WTC11 (cell line): Measurements from ENCODE around the gene MMRN1. TPM values are rescaled to one million over a fixed set of nuclear protein-coding genes. Genes with fewer than 3 reads are reported as not detected.

Experiments
- ATAC-seq: fragments of 200-7000 bp; cut with Tn5 transposase; 2 replicates; pipeline ENCODE4 v1.10.0; 2021; ENCODE audit warnings: mild to moderate bottlenecking, moderate library complexity
- CTCF ChIA-PET: fragments of 300-600 bp; sonication (Branson Sonifier 250); formaldehyde crosslinking; loops from one replicate; lab custom pipeline; 2021; ENCODE audit warnings: antibody characterized with exemption; lab: Charles Lee
- POLR2A ChIA-PET: fragments of 350-600 bp; sonication (Branson Sonifier 250); formaldehyde crosslinking; loops from one replicate; lab custom pipeline; 2021; ENCODE audit warnings: antibody characterized with exemption; lab: Charles Lee
- DNase-seq: peaks from one replicate; pipeline ENCODE4 v3.0.0; 2021; ENCODE audit warnings: low spot score
- H3K27ac Mint-ChIP-seq: 2 replicates; pipeline ENCODE4 v1.8.0; 2021; ENCODE audit warnings: mixed read lengths
- H3K27me3 Mint-ChIP-seq: 2 replicates; pipeline ENCODE4 v1.8.0; 2021; ENCODE audit warnings: low read depth, mild to moderate bottlenecking, moderate library complexity, mixed read lengths
- H3K36me3 Mint-ChIP-seq: 2 replicates; pipeline ENCODE4 v1.8.0; 2021; ENCODE audit warnings: mixed read lengths
- H3K4me1 Mint-ChIP-seq: 2 replicates; pipeline ENCODE4 v1.8.0; 2022; ENCODE audit warnings: mixed read lengths
- H3K4me3 Mint-ChIP-seq: 2 replicates; pipeline ENCODE4 v1.8.0; 2021; ENCODE audit warnings: mild to moderate bottlenecking, moderate library complexity, mixed read lengths
- H3K9me3 Mint-ChIP-seq: 2 replicates; pipeline ENCODE4 v1.8.0; 2021; ENCODE audit warnings: mixed read lengths
- CREB1 ChIP-seq: sonication (generic); formaldehyde crosslinking; IDR thresholded peaks from 2 replicates; pipeline ENCODE4 v1.8.0; 2023; ENCODE audit warnings: mild to moderate bottlenecking, missing genetic modification reagents
- ELF4 ChIP-seq: sonication (generic); formaldehyde crosslinking; IDR thresholded peaks from 2 replicates; pipeline ENCODE4 v1.8.1; 2022; ENCODE audit warnings: low read depth, mild to moderate bottlenecking, moderate library complexity, missing genetic modification reagents
- ESRRA ChIP-seq: sonication (generic); formaldehyde crosslinking; IDR thresholded peaks from 2 replicates; pipeline ENCODE4 v1.8.1; 2022; ENCODE audit warnings: mild to moderate bottlenecking, missing genetic modification reagents, borderline replicate concordance
- GRHL2 ChIP-seq: fragments of 250-450 bp; sonication (Bioruptor Pico); IDR thresholded peaks from 2 replicates; pipeline ENCODE4 v1.8.0; 2022; ENCODE audit warnings: mild to moderate bottlenecking, moderate library complexity; ENCODE audit not compliant: insufficient replicate concordance, severe bottlenecking
- JUN ChIP-seq: sonication (generic); formaldehyde crosslinking; IDR thresholded peaks from 2 replicates; pipeline ENCODE4 v1.8.0; 2023; ENCODE audit warnings: mild to moderate bottlenecking, missing genetic modification reagents
- KAT7 ChIP-seq: sonication (generic); formaldehyde crosslinking; IDR thresholded peaks from 2 replicates; pipeline ENCODE4 v1.8.1; 2023; ENCODE audit warnings: missing genetic modification reagents, mild to moderate bottlenecking, borderline replicate concordance
- MXD4 ChIP-seq: fragments of 250-450 bp; sonication (Bioruptor Pico); IDR thresholded peaks from 2 replicates; pipeline ENCODE4 v1.8.0; 2021; ENCODE audit warnings: mild to moderate bottlenecking, moderate library complexity, borderline replicate concordance
- NFATC4 ChIP-seq: fragments of 250-450 bp; sonication (Bioruptor Pico); IDR thresholded peaks from 2 replicates; pipeline ENCODE4 v1.9.0; 2021; ENCODE audit warnings: mild to moderate bottlenecking
- NFE2L1 ChIP-seq: sonication (generic); formaldehyde crosslinking; IDR thresholded peaks from 2 replicates; pipeline ENCODE4 v1.8.1; 2023; ENCODE audit warnings: missing genetic modification reagents
- PRRX2 ChIP-seq: fragments of 250-450 bp; sonication (Bioruptor Pico); IDR thresholded peaks from 2 replicates; pipeline ENCODE4 v1.8.0; 2021; ENCODE audit warnings: mild to moderate bottlenecking
- RELA ChIP-seq: sonication (generic); formaldehyde crosslinking; IDR thresholded peaks from 2 replicates; pipeline ENCODE4 v1.8.1; 2022; ENCODE audit warnings: missing genetic modification reagents, mild to moderate bottlenecking, borderline replicate concordance
- SOX15 ChIP-seq: fragments of 250-450 bp; sonication (Bioruptor Pico); IDR thresholded peaks from 2 replicates; pipeline ENCODE4 v1.9.0; 2021; ENCODE audit warnings: mild to moderate bottlenecking
- ZNF138 ChIP-seq: sonication (generic); formaldehyde crosslinking; conservative IDR thresholded peaks from 2 replicates; pipeline ENCODE4 v1.8.1; 2022; ENCODE audit warnings: mild to moderate bottlenecking, moderate library complexity, missing genetic modification reagents
- ZNF396 ChIP-seq: fragments of 250-450 bp; sonication (Bioruptor Pico); IDR thresholded peaks from 2 replicates; pipeline ENCODE4 v1.8.0; 2021; ENCODE audit warnings: mild to moderate bottlenecking, moderate library complexity, borderline replicate concordance
- total RNA-seq: library from RNA; stranded (reverse); gene quantifications from 3 replicates; pipeline ENCODE4 v1.2.3, GENCODE V29; 2021
- TF ChIP-seq, protein P1 (sequence below): sonication (generic); formaldehyde crosslinking; IDR thresholded peaks from 2 replicates; pipeline ENCODE4 v1.8.1; 2022; ENCODE audit warnings: mild to moderate bottlenecking, missing genetic modification reagents, moderate library complexity, borderline replicate concordance
- TF ChIP-seq, protein P2 (sequence below): sonication (generic); formaldehyde crosslinking; conservative IDR thresholded peaks from 2 replicates; pipeline ENCODE4 v1.8.1; 2022; ENCODE audit warnings: mild to moderate bottlenecking, missing genetic modification reagents
- TF ChIP-seq, protein P3 (sequence below): sonication (generic); formaldehyde crosslinking; IDR thresholded peaks from 2 replicates; pipeline ENCODE4 v1.8.1; 2023; ENCODE audit warnings: mild to moderate bottlenecking, missing genetic modification reagents
- TF ChIP-seq, protein P4 (sequence below): sonication (generic); formaldehyde crosslinking; conservative IDR thresholded peaks from 2 replicates; pipeline ENCODE4 v1.8.1; 2023; ENCODE audit warnings: mild to moderate bottlenecking, low read depth, missing genetic modification reagents, moderate library complexity
- TF ChIP-seq, protein P5 (sequence below): sonication (generic); formaldehyde crosslinking; IDR thresholded peaks from 2 replicates; pipeline ENCODE4 v1.8.1; 2022; ENCODE audit warnings: mild to moderate bottlenecking, moderate library complexity, missing genetic modification reagents
- TF ChIP-seq, protein P6 (sequence below): sonication (generic); formaldehyde crosslinking; IDR thresholded peaks from 2 replicates; pipeline ENCODE4 v1.8.0; 2022; ENCODE audit warnings: mild to moderate bottlenecking, missing genetic modification reagents
- TF ChIP-seq, protein P7 (sequence below): sonication (generic); formaldehyde crosslinking; IDR thresholded peaks from 2 replicates; pipeline ENCODE4 v1.8.1; 2022; ENCODE audit warnings: low read depth, missing genetic modification reagents, borderline replicate concordance

Gene MMRN1
- total RNA-seq, 1 experiment from 2014 or later, result not detected

DNA sequence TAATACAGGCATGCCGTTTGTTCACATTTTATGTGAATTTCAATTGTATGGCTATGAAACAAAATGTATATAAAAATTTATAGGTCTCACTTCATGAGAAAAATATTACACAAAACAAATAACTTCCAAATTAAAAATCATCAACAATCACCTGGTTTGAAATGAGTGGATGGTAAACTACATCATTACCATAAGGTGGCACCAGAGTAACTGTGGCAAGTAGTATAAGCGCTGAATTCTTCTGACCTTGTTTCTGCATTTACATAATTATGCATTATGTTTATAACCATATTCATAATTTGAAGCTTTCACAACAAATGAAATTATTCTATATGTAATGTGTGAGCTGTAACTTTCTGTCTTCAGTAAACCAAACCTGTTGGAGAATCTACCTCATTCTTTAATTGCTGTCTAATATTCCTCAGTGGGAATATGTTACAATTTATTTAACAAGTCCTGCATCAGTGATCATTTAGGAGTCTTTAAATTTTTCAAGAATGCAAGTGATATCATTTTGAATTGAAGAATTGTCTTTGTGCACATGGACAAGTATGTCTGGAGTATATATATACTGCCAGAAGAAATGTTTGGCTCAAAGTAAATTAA lies 55.2 kb downstream of the MMRN1 start:
- no peak overlapping the region for H3K27ac Mint-ChIP-seq
- no peak for ATAC-seq

DNA sequence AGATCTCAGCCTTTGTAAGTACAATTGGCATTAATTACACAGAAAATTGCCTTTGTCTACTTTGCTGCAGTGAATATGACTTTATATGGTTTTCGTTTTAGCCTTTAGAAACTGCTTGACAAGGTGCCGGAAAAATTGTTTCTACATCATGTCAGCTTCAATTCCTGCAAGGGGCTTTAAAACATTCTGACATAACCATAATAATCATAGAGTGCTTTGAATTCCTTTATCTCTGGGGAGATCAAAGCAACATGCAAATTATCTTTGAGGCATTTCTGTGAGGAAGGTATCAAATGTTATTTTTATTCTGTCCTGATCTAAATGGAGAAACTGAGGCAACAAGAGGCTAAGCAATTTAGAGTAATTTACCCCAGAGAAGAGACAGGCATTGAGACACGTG lies 57.8 kb downstream of the MMRN1 start:
- TF ChIP-seq, protein P1, sequence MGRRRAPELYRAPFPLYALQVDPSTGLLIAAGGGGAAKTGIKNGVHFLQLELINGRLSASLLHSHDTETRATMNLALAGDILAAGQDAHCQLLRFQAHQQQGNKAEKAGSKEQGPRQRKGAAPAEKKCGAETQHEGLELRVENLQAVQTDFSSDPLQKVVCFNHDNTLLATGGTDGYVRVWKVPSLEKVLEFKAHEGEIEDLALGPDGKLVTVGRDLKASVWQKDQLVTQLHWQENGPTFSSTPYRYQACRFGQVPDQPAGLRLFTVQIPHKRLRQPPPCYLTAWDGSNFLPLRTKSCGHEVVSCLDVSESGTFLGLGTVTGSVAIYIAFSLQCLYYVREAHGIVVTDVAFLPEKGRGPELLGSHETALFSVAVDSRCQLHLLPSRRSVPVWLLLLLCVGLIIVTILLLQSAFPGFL (CRISPR knock-in tag), result no peak
- TF ChIP-seq, protein P2, sequence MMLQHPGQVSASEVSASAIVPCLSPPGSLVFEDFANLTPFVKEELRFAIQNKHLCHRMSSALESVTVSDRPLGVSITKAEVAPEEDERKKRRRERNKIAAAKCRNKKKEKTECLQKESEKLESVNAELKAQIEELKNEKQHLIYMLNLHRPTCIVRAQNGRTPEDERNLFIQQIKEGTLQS (CRISPR knock-in tag), result no peak
- TF ChIP-seq, protein P3, sequence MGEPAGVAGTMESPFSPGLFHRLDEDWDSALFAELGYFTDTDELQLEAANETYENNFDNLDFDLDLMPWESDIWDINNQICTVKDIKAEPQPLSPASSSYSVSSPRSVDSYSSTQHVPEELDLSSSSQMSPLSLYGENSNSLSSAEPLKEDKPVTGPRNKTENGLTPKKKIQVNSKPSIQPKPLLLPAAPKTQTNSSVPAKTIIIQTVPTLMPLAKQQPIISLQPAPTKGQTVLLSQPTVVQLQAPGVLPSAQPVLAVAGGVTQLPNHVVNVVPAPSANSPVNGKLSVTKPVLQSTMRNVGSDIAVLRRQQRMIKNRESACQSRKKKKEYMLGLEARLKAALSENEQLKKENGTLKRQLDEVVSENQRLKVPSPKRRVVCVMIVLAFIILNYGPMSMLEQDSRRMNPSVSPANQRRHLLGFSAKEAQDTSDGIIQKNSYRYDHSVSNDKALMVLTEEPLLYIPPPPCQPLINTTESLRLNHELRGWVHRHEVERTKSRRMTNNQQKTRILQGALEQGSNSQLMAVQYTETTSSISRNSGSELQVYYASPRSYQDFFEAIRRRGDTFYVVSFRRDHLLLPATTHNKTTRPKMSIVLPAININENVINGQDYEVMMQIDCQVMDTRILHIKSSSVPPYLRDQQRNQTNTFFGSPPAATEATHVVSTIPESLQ, result no peak
- TF ChIP-seq NFATC4, result no peak
- TF ChIP-seq GRHL2 (CRISPR knock-in tag), result no peak
- no peak for TF ChIP-seq ZNF396 (CRISPR knock-in tag)
- TF ChIP-seq CREB1 (CRISPR knock-in tag), result no peak
- TF ChIP-seq PRRX2 (CRISPR knock-in tag), result no peak
- no peak for TF ChIP-seq JUN (CRISPR knock-in tag)
- TF ChIP-seq ELF4 (CRISPR knock-in tag), result no peak
- no peak for TF ChIP-seq NFE2L1 (CRISPR knock-in tag)
- TF ChIP-seq SOX15 (CRISPR knock-in tag), result no peak
- TF ChIP-seq MXD4, result no peak
- TF ChIP-seq, protein P4, sequence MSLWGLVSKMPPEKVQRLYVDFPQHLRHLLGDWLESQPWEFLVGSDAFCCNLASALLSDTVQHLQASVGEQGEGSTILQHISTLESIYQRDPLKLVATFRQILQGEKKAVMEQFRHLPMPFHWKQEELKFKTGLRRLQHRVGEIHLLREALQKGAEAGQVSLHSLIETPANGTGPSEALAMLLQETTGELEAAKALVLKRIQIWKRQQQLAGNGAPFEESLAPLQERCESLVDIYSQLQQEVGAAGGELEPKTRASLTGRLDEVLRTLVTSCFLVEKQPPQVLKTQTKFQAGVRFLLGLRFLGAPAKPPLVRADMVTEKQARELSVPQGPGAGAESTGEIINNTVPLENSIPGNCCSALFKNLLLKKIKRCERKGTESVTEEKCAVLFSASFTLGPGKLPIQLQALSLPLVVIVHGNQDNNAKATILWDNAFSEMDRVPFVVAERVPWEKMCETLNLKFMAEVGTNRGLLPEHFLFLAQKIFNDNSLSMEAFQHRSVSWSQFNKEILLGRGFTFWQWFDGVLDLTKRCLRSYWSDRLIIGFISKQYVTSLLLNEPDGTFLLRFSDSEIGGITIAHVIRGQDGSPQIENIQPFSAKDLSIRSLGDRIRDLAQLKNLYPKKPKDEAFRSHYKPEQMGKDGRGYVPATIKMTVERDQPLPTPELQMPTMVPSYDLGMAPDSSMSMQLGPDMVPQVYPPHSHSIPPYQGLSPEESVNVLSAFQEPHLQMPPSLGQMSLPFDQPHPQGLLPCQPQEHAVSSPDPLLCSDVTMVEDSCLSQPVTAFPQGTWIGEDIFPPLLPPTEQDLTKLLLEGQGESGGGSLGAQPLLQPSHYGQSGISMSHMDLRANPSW (CRISPR knock-in tag), result no peak
- TF ChIP-seq, protein P5, sequence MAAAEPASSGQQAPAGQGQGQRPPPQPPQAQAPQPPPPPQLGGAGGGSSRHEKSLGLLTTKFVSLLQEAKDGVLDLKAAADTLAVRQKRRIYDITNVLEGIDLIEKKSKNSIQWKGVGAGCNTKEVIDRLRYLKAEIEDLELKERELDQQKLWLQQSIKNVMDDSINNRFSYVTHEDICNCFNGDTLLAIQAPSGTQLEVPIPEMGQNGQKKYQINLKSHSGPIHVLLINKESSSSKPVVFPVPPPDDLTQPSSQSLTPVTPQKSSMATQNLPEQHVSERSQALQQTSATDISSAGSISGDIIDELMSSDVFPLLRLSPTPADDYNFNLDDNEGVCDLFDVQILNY (CRISPR knock-in tag), result no peak
- no peak for TF ChIP-seq RELA
- TF ChIP-seq, protein P6, sequence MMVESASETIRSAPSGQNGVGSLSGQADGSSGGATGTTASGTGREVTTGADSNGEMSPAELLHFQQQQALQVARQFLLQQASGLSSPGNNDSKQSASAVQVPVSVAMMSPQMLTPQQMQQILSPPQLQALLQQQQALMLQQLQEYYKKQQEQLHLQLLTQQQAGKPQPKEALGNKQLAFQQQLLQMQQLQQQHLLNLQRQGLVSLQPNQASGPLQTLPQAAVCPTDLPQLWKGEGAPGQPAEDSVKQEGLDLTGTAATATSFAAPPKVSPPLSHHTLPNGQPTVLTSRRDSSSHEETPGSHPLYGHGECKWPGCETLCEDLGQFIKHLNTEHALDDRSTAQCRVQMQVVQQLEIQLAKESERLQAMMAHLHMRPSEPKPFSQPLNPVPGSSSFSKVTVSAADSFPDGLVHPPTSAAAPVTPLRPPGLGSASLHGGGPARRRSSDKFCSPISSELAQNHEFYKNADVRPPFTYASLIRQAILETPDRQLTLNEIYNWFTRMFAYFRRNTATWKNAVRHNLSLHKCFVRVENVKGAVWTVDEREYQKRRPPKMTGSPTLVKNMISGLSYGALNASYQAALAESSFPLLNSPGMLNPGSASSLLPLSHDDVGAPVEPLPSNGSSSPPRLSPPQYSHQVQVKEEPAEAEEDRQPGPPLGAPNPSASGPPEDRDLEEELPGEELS, result no peak
- no peak for DNase-seq
- POLR2A ChIA-PET, result no interaction called here
- CTCF ChIA-PET, result no interaction called here
- Mint-ChIP-seq H3K27me3 (no peaks in the 10 kb centered on the region), H3K27ac (no peak overlapping the region), H3K9me3 (no peaks in the 10 kb centered on the region), H3K4me1 (peaks cover 40% of the 10 kb centered on the region), H3K4me3 (no peak overlapping the region), H3K36me3 (no peaks in the 10 kb centered on the region)
- no peak for ATAC-seq

More for the DNA sequence above, 55.2 kb downstream of the MMRN1 start:
- H3K36me3 Mint-ChIP-seq, result no peaks in the 10 kb centered on the region
- ChIA-PET POLR2A (no interaction called here), CTCF (no interaction called here)
- no peak for DNase-seq
- TF ChIP-seq KAT7 (CRISPR knock-in tag), result no peak
- TF ChIP-seq, protein P7, sequence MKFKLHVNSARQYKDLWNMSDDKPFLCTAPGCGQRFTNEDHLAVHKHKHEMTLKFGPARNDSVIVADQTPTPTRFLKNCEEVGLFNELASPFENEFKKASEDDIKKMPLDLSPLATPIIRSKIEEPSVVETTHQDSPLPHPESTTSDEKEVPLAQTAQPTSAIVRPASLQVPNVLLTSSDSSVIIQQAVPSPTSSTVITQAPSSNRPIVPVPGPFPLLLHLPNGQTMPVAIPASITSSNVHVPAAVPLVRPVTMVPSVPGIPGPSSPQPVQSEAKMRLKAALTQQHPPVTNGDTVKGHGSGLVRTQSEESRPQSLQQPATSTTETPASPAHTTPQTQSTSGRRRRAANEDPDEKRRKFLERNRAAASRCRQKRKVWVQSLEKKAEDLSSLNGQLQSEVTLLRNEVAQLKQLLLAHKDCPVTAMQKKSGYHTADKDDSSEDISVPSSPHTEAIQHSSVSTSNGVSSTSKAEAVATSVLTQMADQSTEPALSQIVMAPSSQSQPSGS (CRISPR knock-in tag), result no peak
- no peak for TF ChIP-seq ZNF138 (CRISPR knock-in tag)
- no peak for TF ChIP-seq ESRRA (CRISPR knock-in tag)
- H3K4me3 Mint-ChIP-seq, result no peak overlapping the region
- H3K9me3 Mint-ChIP-seq, result no peaks in the 10 kb centered on the region
- H3K4me1 Mint-ChIP-seq, result peaks cover 24% of the 10 kb centered on the region
- H3K27me3 Mint-ChIP-seq, result no peaks in the 10 kb centered on the region
